Measurements from ENCODE around the gene ABR.
"Not testable (repeated sequence)": the region's sequence is repeated elsewhere in the genome, so short reads cannot be mapped to it uniquely, and the experiment has no call there.

ABR gene

GRCh38 chr17:1147664-1148063 is 32.1 kb downstream of the ABR start:
- peak; percentile 72 for DNase-seq (ENCODE audit: low spot score)

GRCh38 chr17:1146561-1147265 is 33.1 kb downstream of the ABR start:
- no peak for DNase-seq (ENCODE audit: low spot score)

- DNase-seq (ENCODE audit: low spot score): no peak
These were observed 34.3 kb downstream of the ABR start for GRCh38 chr17:1145311-1145986.

GRCh38 chr17:1144162-1144561 is 35.6 kb downstream of the ABR start:
- no peak for DNase-seq (ENCODE audit: low spot score)

- no peak for DNase-seq (ENCODE audit: low spot score)
These were observed 36.2 kb downstream of the ABR start for GRCh38 chr17:1143573-1143972.

GRCh38 chr17:1142561-1142971 is 37.2 kb downstream of the ABR start:
- DNase-seq (ENCODE audit: low spot score): no peak

- no peak for DNase-seq (ENCODE audit: low spot score)
These were observed 42.3 kb downstream of the ABR start for GRCh38 chr17:1137465-1137894.

- DNase-seq (ENCODE audit: low spot score): no peak
These were observed 43.0 kb downstream of the ABR start for GRCh38 chr17:1136748-1137147.

- no peak for DNase-seq (ENCODE audit: low spot score)
These were observed 45.0 kb downstream of the ABR start for GRCh38 chr17:1134634-1135324.

GRCh38 chr17:1130191-1130590 is 49.6 kb downstream of the ABR start:
- no peak for DNase-seq (ENCODE audit: low spot score)

GRCh38 chr17:1128463-1128862 is 51.3 kb downstream of the ABR start:
- DNase-seq (ENCODE audit: low spot score): not testable (repeated sequence)

GRCh38 chr17:1126801-1127550 is 52.8 kb downstream of the ABR start:
- DNase-seq (ENCODE audit: low spot score): no peak

GRCh38 chr17:1126250-1126797 is 53.5 kb downstream of the ABR start:
- DNase-seq (ENCODE audit: low spot score): no peak

- DNase-seq (ENCODE audit: low spot score): no peak
These were observed 54.0 kb downstream of the ABR start for GRCh38 chr17:1125788-1126145.

- no peak for DNase-seq (ENCODE audit: low spot score)
These were observed 54.6 kb downstream of the ABR start for GRCh38 chr17:1124896-1125787.

- no peak for DNase-seq (ENCODE audit: low spot score)
These were observed 55.7 kb downstream of the ABR start for GRCh38 chr17:1123921-1124715.

- no peak for DNase-seq (ENCODE audit: low spot score)
These were observed 56.4 kb downstream of the ABR start for GRCh38 chr17:1123393-1123831.

GRCh38 chr17:1122533-1123392 is 57.0 kb downstream of the ABR start:
- DNase-seq (ENCODE audit: low spot score): peak; percentile 86

GRCh38 chr17:1121442-1121817 is 58.4 kb downstream of the ABR start:
- not testable (repeated sequence) for DNase-seq (ENCODE audit: low spot score)
